Esophagus (tissue), 2 donors: Measurements from ENCODE around the gene RXRA. TPM values are rescaled to one million over a fixed set of nuclear protein-coding genes. Genes with fewer than 3 reads are reported as not detected.

Source experiments
- H3K27ac ChIP-seq, 2 donors: one replicate each; pipeline ENCODE4 v1.5.1; 2013; ENCODE audit warnings: low read depth in 2 of 2, mild to moderate bottlenecking in 2 of 2, inconsistent platforms in 1 of 2, low read length in 1 of 2, moderate library complexity in 1 of 2
- H3K27me3 ChIP-seq, 2 donors: one replicate each; pipeline ENCODE4 v1.6.1; 2013; ENCODE audit warnings: low read length in 2 of 2, control low read depth in 1 of 2, mild to moderate bottlenecking in 1 of 2; ENCODE audit not compliant: insufficient read depth in 2 of 2, control insufficient read depth in 1 of 2
- H3K36me3 ChIP-seq, 2 donors: one replicate each; pipeline ENCODE4 v1.6.1; 2013; ENCODE audit warnings: low read length in 1 of 2; ENCODE audit not compliant: control insufficient read depth in 2 of 2, insufficient read depth in 2 of 2
- H3K4me1 ChIP-seq, 2 donors: one replicate each; pipeline ENCODE4 v1.6.1; 2013; ENCODE audit warnings: low read length in 1 of 2; ENCODE audit not compliant: control insufficient read depth in 2 of 2, insufficient read depth in 2 of 2
- H3K4me3 ChIP-seq, 2 donors: one replicate each; pipeline ENCODE4 v1.5.1; 2013; ENCODE audit warnings: low read length in 2 of 2, mild to moderate bottlenecking in 2 of 2, low read depth in 1 of 2, moderate library complexity in 1 of 2
- H3K9me3 ChIP-seq, 2 donors: one replicate each; pipeline ENCODE4 v1.6.1; 2013; ENCODE audit warnings: mild to moderate bottlenecking in 2 of 2, low read depth in 1 of 2, low read length in 1 of 2, moderate library complexity in 1 of 2; ENCODE audit not compliant: control insufficient read depth in 2 of 2, insufficient read depth in 1 of 2
- WGBS, 2 donors: extraction: QIAGEN DNeasy Blood & Tissue Kit; methylation state at CpG; one replicate each; pipeline ENCODE4 v1.1.7; 2013; 5-methylcytosine and 5-hydroxymethylcytosine counted together
- polyA plus RNA-seq, 2 donors: library from polyadenylated mRNA; stranded (reverse); fragments of 200-250 nt; gene quantifications; one replicate each; pipeline ENCODE4 v1.2.3, GENCODE V29; 2013
- donor health status: healthy with polysubstance abuse.
- donor health status: Bipolar disorder and iron deficiency.

The RXRA gene
- polyA plus RNA-seq, 2 donors: 31.4 to 63.4 TPM

DNA sequence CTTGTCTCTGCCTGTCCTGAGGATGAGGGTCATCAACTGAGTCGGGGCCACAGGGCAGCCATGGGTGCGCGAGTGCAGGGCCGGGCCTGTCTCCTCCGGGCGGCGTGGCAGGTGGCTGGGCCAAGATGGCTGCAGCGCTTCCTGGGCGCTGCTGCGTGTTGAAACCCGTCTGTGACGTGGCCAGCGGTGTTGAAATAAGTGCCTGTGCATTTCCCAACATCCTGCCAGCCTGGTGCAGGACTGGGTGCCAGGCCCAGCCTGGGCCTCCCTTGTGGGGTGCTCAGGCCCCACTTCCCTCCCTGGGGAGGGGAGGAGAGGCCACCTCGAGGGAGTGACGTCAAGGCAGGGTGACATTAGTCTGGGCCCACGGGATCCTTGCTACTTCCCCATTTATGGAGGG is 45.5 kb downstream of the RXRA start:
- Histone ChIP-seq H3K4me3 (no peak overlapping the region), H3K4me1 (peaks cover 45 to 88% of the 10 kb centered on the region in 2 donors), H3K27me3 (no peaks in the 10 kb centered on the region), H3K27ac (peak overlapping the region; percentile 94 to 95), H3K36me3 (peaks cover 0 to 4% of the 10 kb centered on the region in 2 donors), H3K9me3 (no peaks in the 10 kb centered on the region)
- WGBS, 2 donors: 50 to 68% methylated on average over 16 of the region's 16 CpGs

- WGBS, 2 donors: 66 to 73% methylated on average over 16 of the region's 16 CpGs
- Histone ChIP-seq H3K36me3 (peaks cover 0 to 4% of the 10 kb centered on the region in 2 donors), H3K4me3 (no peak overlapping the region), H3K27me3 (no peaks in the 10 kb centered on the region), H3K9me3 (no peaks in the 10 kb centered on the region), H3K4me1 (peaks cover 42 to 88% of the 10 kb centered on the region in 2 donors), H3K27ac (peak overlapping the region; percentile 94 to 95)
These were observed 46.5 kb downstream of the RXRA start for GRCh38 chr9:134372581-134373267.

- Histone ChIP-seq H3K9me3 (no peaks in the 10 kb centered on the region), H3K27me3 (no peaks in the 10 kb centered on the region), H3K27ac (peak overlapping the region; percentile 94 to 95), H3K4me1 (peaks cover 43 to 88% of the 10 kb centered on the region in 2 donors), H3K4me3 (no peak overlapping the region), H3K36me3 (peaks cover 0 to 3% of the 10 kb centered on the region in 2 donors)
- 61 to 64% methylated on average over 13 of the region's 13 CpGs for WGBS, 2 donors
These were observed 47.0 kb downstream of the RXRA start for GRCh38 chr9:134373269-134373668.

- Histone ChIP-seq H3K36me3 (peaks cover 0 to 3% of the 10 kb centered on the region in 2 donors), H3K4me1 (peaks cover 49 to 90% of the 10 kb centered on the region in 2 donors), H3K27ac (peak overlapping the region; percentile 94 to 96), H3K4me3 (no peak overlapping the region), H3K27me3 (no peaks in the 10 kb centered on the region), H3K9me3 (no peaks in the 10 kb centered on the region)
- 86 to 90% methylated on average over 17 of the region's 17 CpGs for WGBS, 2 donors
These were observed 47.7 kb downstream of the RXRA start for GRCh38 chr9:134373953-134374300.

- 68% methylated on average over 21 of the region's 21 CpGs for WGBS, 2 donors
- Histone ChIP-seq H3K27me3 (no peaks in the 10 kb centered on the region), H3K9me3 (no peaks in the 10 kb centered on the region), H3K36me3 (peaks cover 0 to 3% of the 10 kb centered on the region in 2 donors), H3K4me1 (peaks cover 54 to 94% of the 10 kb centered on the region in 2 donors), H3K27ac (peak overlapping the region; percentile 94 to 96), H3K4me3 (no peak overlapping the region)
These were observed 48.2 kb downstream of the RXRA start for GRCh38 chr9:134374301-134375010.

GRCh38 chr9:134375011-134375390 is 48.7 kb downstream of the RXRA start:
- Histone ChIP-seq H3K27ac (peak overlapping the region; percentile 94 to 96), H3K4me1 (peaks cover 56 to 95% of the 10 kb centered on the region in 2 donors), H3K27me3 (no peaks in the 10 kb centered on the region), H3K9me3 (no peaks in the 10 kb centered on the region), H3K36me3 (peaks cover 0 to 3% of the 10 kb centered on the region in 2 donors), H3K4me3 (peak overlapping the region in 1 of 2 donors; percentile 7)
- WGBS, 2 donors: 20 to 21% methylated on average over 6 of the region's 6 CpGs

DNA sequence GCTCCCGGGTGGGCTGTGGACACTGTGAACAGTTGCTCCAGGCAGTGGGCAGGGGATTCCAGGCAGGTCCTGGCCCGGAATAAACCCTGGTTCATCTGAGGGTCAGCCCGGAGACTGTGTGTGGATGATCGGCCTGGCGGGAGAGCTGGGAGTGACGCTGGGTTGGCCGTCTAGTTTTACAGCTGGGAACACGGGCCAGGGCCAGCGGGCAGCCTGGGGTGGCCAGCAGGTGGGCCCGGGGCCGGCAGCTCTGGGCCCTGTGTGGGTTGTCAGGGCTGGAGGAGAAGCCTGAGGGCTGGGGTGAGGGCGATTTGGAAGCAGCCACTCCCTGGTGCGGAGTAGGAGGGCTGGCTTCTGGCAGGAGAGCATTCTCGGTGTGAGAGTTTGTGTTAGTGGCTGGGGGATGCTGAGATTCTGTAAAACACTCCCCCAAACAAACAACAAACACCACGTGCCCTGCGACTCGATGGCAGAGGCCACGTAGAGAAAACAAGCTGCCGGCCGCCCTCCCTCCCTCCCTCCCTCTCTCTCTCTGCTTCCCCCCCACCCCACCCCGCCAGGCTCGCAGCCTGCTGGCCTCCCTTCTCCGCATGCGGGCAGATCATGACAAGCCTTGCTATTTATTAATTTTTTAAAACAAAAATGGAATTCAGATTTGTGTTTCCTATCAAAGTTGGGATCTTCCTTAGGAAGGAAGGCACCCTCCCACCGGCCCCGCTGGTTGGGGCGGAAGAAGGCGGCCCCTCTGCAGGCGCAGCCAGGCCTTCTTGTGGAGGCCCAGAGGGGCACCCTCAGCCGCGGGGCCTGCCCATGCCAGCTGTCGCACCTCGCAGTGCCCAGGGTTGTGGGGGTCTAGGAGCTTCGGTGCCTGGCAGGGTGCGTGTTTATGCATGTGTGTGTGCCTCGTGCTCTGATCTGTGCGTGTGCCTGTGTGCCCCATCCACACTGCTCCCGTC is 49.5 kb downstream of the RXRA start:
- 22 to 31% methylated on average over 34 to 38 of the region's 38 CpGs for WGBS, 2 donors
- Histone ChIP-seq H3K4me3 (peak overlapping the region; percentile 7 to 17), H3K9me3 (no peaks in the 10 kb centered on the region), H3K27me3 (no peaks in the 10 kb centered on the region), H3K27ac (peak overlapping the region; percentile 94 to 96), H3K4me1 (peaks cover 56 to 95% of the 10 kb centered on the region in 2 donors), H3K36me3 (peaks cover 0 to 3% of the 10 kb centered on the region in 2 donors)

- H3K27me3 ChIP-seq: no peaks in the 10 kb centered on the region
- H3K4me3 ChIP-seq: peak overlapping the region; percentile 8 to 17
- peaks cover 60 to 90% of the 10 kb centered on the region in 2 donors for H3K4me1 ChIP-seq
- H3K27ac ChIP-seq: peak overlapping the region; percentile 94 to 96
- H3K9me3 ChIP-seq: no peaks in the 10 kb centered on the region
- 46 to 57% methylated on average over 26 to 27 of the region's 27 CpGs for WGBS, 2 donors
- peaks cover 0 to 3% of the 10 kb centered on the region in 2 donors for H3K36me3 ChIP-seq
These were observed 50.3 kb downstream of the RXRA start for GRCh38 chr9:134376386-134377142.

DNA sequence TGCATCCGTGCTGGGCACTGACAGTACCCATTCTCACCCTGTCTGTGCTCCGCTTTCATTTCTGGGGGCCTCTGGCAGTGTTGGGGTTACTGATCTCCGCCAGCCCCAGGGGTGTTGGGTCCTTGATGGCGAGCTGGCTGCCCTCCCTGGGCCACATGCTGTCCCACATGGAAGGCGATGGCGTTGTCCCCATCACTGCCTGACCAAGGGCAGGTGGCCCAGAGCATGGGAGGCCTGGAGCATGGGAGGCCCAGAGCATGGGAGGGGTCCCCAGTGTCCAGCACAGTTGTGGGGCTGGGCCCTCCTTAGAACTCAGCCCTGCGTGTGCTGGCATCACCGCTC is 50.9 kb downstream of the RXRA start:
- Histone ChIP-seq H3K27me3 (no peaks in the 10 kb centered on the region), H3K4me1 (peaks cover 63 to 88% of the 10 kb centered on the region in 2 donors), H3K9me3 (no peaks in the 10 kb centered on the region), H3K27ac (peak overlapping the region; percentile 94 to 96), H3K4me3 (no peak overlapping the region), H3K36me3 (peaks cover 0 to 4% of the 10 kb centered on the region in 2 donors)
- 79 to 86% methylated on average over 8 of the region's 8 CpGs for WGBS, 2 donors
